GM18873 (cell line): Measurements from ENCODE around the gene GALE.
A peak's percentile ranks its signal among the peaks of the same experiment; 100 is the strongest.
"Not testable (repeated sequence)": the region's sequence is repeated elsewhere in the genome, so short reads cannot be mapped to it uniquely, and the experiment has no call there.

Experiments
- ATAC-seq: cut with Tn5 transposase; IDR thresholded peaks from one replicate; pipeline ENCODE4 v1.9.1; 2021; ENCODE audit warnings: mild to moderate bottlenecking, moderate library complexity, moderate number of reproducible peaks; ENCODE audit not compliant: unreplicated experiment, low FRiP score

GALE gene

GRCh38 chr1:23793861-23794731 lies 6.5 kb downstream of the GALE start:
- ATAC-seq: no peak

GRCh38 chr1:23793018-23793781 lies 7.4 kb downstream of the GALE start:
- no peak for ATAC-seq

GRCh38 chr1:23792151-23792945 lies 8.2 kb downstream of the GALE start:
- no peak for ATAC-seq

GRCh38 chr1:23791516-23792047 lies 9.0 kb downstream of the GALE start:
- ATAC-seq: no peak

- peak; percentile 74 for ATAC-seq
Measured at GRCh38 chr1:23790696-23791515, 9.6 kb downstream of the GALE start, which contains the start of gene LYPLA2. TSS of gene LYPLA2 (plus strand) at chr1:23791145. CDS start at chr1:23792683, 1,538 bp downstream.

GRCh38 chr1:23788695-23789094 lies 11.9 kb downstream of the GALE start:
- no peak for ATAC-seq

- ATAC-seq: no peak
Measured at GRCh38 chr1:23787701-23788100, 12.9 kb downstream of the GALE start.

- no peak for ATAC-seq
Measured at GRCh38 chr1:23784846-23785245, 15.7 kb downstream of the GALE start.

GRCh38 chr1:23783141-23783540 lies 17.4 kb downstream of the GALE start:
- ATAC-seq: not testable (repeated sequence)

- no peak for ATAC-seq
Measured at GRCh38 chr1:23779826-23780371, 20.7 kb downstream of the GALE start.

GRCh38 chr1:23777979-23778814 lies 22.4 kb downstream of the GALE start, which contains the start of gene PITHD1:
TSS of gene PITHD1 (plus strand) at chr1:23778418. CDS start at chr1:23778516, 98 bp downstream.
- no peak for ATAC-seq

GRCh38 chr1:23776217-23776616 lies 24.3 kb downstream of the GALE start:
- no peak for ATAC-seq

GRCh38 chr1:23774174-23774880 lies 26.2 kb downstream of the GALE start:
- no peak for ATAC-seq

- no peak for ATAC-seq
Measured at GRCh38 chr1:23772854-23773242, 27.7 kb downstream of the GALE start.

GRCh38 chr1:23772049-23772853 lies 28.3 kb downstream of the GALE start:
- ATAC-seq: no peak

- no peak for ATAC-seq
Measured at GRCh38 chr1:23768733-23769132, 31.8 kb downstream of the GALE start.

- no peak for ATAC-seq
Measured at GRCh38 chr1:23763041-23763577, 37.4 kb downstream of the GALE start.
